WI38 (cell line): ENCODE results near the gene MMP23B.

Experiments used
- H3K4me3 ChIP-seq: 2 replicates; pipeline ENCODE4 v1.5.1; 2011; ENCODE audit warnings: low read depth, mild to moderate bottlenecking, control low read depth, low read length
- TF ChIP-seq, protein P1 (sequence below): IDR thresholded peaks from 2 replicates; pipeline ENCODE4 v1.5.1; 2012; ENCODE audit warnings: low read depth, mild to moderate bottlenecking, control low read depth, low read length

Gene MMP23B

DNA sequence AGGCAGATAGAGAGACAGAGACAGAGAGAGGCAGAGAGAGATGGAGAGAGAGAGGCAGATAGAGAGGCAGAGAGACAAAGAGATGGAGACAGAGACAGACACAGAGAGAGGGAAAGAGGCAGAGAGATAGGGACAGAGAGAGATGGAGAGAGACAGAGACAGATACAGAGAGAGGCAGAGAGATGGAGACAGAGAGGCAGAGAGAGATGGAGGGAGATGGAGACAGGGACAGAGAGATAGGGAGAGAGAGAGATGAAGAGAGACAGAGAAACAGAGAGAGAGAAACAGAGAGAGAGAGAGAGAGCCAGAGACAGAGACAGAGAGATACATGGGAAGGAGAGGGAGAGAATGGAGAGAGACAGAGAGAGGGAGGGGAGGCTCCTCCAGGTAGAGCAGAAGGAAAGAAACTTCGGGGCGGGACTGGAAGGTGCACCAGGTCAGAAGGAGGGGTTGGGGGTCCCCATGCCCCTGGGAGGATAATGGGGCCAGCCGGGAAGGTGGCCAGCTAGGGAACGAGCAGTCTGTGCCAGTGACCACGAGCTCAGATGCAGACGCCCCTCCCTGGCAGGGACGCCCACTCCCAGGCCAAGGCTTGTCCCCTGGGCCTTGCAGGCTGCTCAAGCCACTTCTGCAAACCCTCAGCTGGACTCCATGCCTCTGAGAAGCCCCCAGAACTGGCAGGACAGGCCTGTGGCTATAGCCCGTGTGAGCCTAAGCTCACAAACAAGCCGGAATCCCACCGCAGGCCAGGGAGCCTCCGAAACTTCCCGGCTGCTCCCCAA lies 35.3 kb upstream of the MMP23B start:
- H3K4me3 ChIP-seq = no peak overlapping the region
- TF ChIP-seq, protein P1, sequence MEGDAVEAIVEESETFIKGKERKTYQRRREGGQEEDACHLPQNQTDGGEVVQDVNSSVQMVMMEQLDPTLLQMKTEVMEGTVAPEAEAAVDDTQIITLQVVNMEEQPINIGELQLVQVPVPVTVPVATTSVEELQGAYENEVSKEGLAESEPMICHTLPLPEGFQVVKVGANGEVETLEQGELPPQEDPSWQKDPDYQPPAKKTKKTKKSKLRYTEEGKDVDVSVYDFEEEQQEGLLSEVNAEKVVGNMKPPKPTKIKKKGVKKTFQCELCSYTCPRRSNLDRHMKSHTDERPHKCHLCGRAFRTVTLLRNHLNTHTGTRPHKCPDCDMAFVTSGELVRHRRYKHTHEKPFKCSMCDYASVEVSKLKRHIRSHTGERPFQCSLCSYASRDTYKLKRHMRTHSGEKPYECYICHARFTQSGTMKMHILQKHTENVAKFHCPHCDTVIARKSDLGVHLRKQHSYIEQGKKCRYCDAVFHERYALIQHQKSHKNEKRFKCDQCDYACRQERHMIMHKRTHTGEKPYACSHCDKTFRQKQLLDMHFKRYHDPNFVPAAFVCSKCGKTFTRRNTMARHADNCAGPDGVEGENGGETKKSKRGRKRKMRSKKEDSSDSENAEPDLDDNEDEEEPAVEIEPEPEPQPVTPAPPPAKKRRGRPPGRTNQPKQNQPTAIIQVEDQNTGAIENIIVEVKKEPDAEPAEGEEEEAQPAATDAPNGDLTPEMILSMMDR = no peak

DNA sequence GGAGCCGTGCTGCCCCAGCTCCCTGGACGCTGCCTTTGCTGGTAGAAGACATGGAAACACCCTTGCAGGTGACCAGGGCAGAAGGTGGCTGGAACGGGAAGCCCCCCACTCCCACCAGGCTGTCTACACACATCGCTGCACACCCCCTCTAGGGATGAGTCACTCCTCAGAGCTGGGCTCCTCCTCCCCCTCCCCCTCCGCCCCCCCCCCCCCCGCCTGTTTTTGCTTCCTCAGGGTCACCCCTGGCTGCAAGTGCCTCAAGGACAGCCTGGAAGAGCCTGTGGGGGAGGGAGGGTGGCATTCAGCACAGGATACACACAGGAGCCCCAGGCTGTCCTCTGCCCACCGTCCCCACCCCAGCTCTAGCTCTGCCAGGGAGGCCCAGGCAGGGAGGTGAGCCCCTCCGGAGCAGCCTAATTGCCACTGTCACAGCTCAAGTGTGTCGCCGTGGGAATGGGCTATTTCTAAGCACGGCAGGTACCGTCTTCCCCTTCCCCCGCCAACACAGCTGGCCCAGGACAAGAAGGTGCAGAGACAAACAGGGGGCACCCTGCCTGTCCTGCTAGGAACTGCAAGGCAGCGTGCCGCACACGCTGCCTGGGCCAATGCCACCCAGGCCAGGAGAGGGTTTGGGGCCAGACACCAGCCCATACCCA lies 34.6 kb upstream of the MMP23B start:
- TF ChIP-seq, protein P1 = 0 out of 2 replicates have a peak, but pooled peaks have one; percentile 18
- H3K4me3 ChIP-seq = no peak overlapping the region

DNA sequence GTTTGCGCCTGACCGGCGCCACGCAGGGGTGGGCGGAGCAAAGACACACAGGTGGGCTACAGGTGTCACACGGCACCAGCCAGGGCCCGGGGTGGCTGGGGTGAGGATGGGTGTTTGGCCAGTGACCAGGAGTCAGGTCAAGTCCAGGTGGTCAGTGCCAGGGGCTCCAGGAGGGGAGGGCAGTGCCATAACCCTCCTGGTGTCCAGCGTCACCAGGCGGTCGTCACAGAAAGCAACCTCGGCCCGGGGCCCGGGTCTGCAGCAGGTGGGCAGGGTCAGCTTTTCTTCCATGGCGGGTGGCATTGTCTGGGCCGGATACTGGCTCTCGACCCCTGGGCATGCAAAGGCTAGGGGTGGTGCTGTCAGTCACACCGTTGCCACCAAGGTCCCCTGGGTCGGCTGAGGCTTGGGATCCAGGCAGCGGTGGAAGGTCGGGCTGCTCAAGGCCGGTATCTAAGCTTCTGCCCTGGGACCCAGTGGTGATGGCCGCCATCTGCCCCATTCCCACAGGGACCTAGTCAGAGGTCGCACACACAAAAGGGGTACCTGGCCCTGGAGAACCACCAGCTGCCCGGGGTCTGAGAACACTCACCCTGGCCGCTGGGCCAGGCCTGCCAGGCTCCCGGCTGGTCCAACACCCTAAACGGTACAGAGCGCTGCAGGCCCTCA lies 33.8 kb upstream of the MMP23B start:
- no peak overlapping the region for H3K4me3 ChIP-seq
- TF ChIP-seq, protein P1 = no peak

DNA sequence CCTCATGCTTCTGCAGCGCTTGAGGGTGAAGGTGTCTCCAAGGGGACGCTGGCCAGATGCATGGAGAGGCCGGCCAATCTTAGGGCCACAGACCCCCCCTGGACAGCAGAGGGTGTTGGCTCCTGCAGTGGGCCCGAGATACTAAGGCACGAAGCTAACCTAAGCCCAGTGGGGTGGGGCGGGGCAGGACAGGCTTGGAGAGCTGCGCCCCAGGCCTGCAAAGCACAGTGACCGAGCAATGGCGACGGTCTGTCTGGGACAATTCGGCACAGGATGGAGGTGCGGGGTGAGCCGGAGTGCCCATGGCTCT lies 33.3 kb upstream of the MMP23B start:
- TF ChIP-seq, protein P1 = no peak

DNA sequence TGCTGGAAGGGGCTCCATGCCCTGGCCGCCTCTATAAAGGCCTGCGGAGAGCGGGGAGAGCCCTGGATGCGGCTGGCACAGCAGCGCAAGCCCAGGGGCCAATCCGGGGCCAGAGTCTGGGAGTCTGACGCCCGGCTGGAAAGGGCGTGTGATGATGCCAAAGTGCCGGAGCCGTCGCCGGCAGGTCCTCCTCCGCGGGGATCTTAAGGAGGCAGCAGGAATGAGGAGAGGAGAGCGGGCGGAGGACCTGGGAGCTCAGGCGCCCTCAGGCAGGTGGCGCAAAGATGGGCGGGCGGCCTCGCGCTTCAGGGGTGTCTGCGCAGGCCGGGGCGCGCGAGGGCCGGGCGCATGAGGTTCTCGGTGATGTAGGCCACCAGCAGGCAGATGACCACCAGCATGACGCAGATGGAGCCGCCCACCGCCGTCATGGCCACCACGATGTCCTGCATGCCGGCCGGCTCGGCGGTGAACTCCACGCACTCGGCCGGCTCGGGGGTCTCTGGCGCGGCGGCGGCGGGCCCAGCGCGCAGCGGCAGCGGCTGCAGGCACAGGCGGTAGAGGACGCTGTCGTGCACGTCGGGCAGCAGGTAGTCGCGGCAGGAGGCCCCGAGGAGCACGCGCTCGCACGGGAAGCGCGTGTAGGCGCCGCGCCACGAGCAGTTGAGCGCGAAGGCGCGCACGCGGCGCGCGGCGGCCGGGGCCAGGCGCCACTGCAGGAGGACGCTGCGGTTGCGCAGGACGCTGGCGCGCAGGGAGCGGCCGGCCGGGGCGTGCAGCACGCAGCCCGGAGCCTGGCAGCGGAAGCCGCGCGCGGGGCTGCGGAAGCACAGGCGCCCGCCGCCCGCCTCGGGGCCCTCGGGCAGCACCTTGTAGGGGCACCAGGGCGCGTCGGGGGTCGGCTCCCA lies 32.7 kb upstream of the MMP23B start:
- TF ChIP-seq, protein P1 = no peak
- peak overlapping the region; percentile 29; the same call in 1 of the 2 replicates for H3K4me3 ChIP-seq

More for the DNA sequence above, 33.3 kb upstream of the MMP23B start:
- H3K4me3 ChIP-seq = no peak overlapping the region

DNA sequence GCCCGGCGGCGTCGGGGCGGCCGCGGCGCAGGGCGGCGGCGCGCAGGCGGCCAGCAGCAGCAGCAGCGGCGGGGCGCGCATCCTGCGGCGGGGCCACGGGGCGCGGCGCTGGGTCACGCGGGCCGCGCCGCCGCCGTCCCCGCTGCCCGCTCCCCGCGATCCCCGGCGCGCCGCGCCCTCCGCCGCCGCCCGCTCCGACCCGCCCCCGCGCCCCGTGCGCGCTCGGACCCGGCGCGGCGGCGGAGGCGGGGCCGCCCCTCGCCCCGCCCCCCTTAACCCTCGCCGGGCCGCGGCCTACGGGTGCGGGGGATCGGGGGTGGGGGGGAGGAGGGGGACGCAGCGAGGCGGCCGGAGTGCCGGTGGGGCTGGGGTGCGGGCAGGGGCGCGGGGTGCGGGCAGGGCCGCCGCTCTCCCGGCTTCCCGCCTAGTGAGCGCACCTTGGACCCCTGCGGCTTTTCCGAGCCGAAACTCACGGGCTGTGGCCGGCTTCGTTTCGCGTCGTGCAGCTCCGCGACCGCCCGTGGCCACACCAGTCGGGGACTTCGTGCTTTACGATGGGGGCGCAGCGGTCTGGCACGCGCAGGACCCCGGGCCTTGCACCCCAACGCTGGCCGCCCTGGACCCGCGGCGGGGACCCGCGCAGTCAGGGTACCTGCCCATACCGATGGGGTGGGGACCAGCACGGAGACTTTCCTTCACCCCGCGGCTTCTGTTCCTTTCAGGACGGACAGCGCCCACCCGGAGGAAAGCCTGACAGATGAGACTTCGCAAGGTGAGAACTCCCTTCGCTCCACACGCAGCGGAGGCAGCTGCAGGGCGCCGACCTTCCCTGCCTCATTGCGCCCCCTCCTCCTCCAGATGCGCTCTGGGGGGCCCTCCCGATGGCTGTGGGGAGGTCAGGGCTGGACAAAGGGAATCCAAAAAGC lies 31.8 kb upstream of the MMP23B start, which contains the start of gene FNDC10:
FNDC10 (minus strand) TSS at position 201 of the 926 bp plus-strand sequence; CDS start at position 81, 120 bp downstream.
- TF ChIP-seq, protein P1 = no peak

More for the DNA sequence above, 31.8 kb upstream of the MMP23B start, which contains the start of gene FNDC10:
- H3K4me3 ChIP-seq = peak within 1 kb of the TSS; percentile 47
